HFFc6 (cell line): Measurements from ENCODE around the gene TMCC2. TPM values are rescaled to one million over a fixed set of nuclear protein-coding genes. Genes with fewer than 3 reads are reported as not detected.

Experiments
- DNase-seq: peaks from one replicate; pipeline ENCODE4 v3.0.0-alpha.2; 2018
- H3K27ac Mint-ChIP-seq: 2 replicates; pipeline ENCODE4 v1.8.0; 2020; ENCODE audit warnings: mild to moderate bottlenecking, mixed read lengths
- H3K27me3 Mint-ChIP-seq: 2 replicates; pipeline ENCODE4 v1.8.0; 2021; ENCODE audit warnings: mild to moderate bottlenecking, moderate library complexity, mixed read lengths; ENCODE audit not compliant: insufficient read depth
- H3K36me3 Mint-ChIP-seq: 2 replicates; pipeline ENCODE4 v1.8.0; 2021; ENCODE audit warnings: low read depth, mixed read lengths
- H3K4me1 Mint-ChIP-seq: 2 replicates; pipeline ENCODE4 v1.8.0; 2020; ENCODE audit warnings: low read depth, mixed read lengths
- H3K4me3 Mint-ChIP-seq: 2 replicates; pipeline ENCODE4 v1.8.0; 2020; ENCODE audit warnings: mild to moderate bottlenecking, moderate library complexity, mixed read lengths
- H3K9me3 Mint-ChIP-seq: 2 replicates; pipeline ENCODE4 v1.8.0; 2020; ENCODE audit warnings: mild to moderate bottlenecking, mixed read lengths
- CTCF ChIP-seq: fragments of 200-600 bp; sonication (generic); IDR thresholded peaks from 2 replicates; pipeline ENCODE4 v1.5.0; 2021; ENCODE audit warnings: antibody characterized with exemption, mild to moderate bottlenecking
- total RNA-seq, 6 experiments: library from RNA; stranded (reverse); fragmentation: NEBNext Ultra II Directional; extraction: Animal tissue kit (Norgen Biotek cat#: 25700); gene quantifications; 2 replicates in 1 of 6; 3 replicates in 5 of 6; pipeline ENCODE4 v1.2.3, GENCODE V29; 2021

TMCC2 gene
- total RNA-seq, 6 experiments from 2014 or later: 3.4 to 4.2 (median 3.9) TPM

- H3K27me3 Mint-ChIP-seq: no peaks in the 10 kb centered on the region; the same call in 1 of the 2 replicates
- H3K36me3 Mint-ChIP-seq: peaks cover 31% of the 10 kb centered on the region
- H3K9me3 Mint-ChIP-seq: no peaks in the 10 kb centered on the region
- DNase-seq: no peak
- peak overlapping the region; percentile 97 for H3K27ac Mint-ChIP-seq
- H3K4me3 Mint-ChIP-seq: peak overlapping the region; percentile 83
- peaks cover 49% of the 10 kb centered on the region for H3K4me1 Mint-ChIP-seq
- TF ChIP-seq CTCF: no peak
These were observed 85.3 kb downstream of the TMCC2 start for GRCh38 chr1:205312866-205313562.

GRCh38 chr1:205313563-205314308 is 86.0 kb downstream of the TMCC2 start:
- Mint-ChIP-seq H3K27ac (peak overlapping the region; percentile 97), H3K27me3 (no peaks in the 10 kb centered on the region; the same call in 1 of the 2 replicates), H3K4me1 (peaks cover 57% of the 10 kb centered on the region), H3K36me3 (peaks cover 32% of the 10 kb centered on the region), H3K4me3 (peak overlapping the region; percentile 83), H3K9me3 (no peaks in the 10 kb centered on the region)
- TF ChIP-seq CTCF: no peak
- DNase-seq: peak; percentile 54

GRCh38 chr1:205315008-205315618 is 87.4 kb downstream of the TMCC2 start:
- no peak for TF ChIP-seq CTCF
- H3K4me1 Mint-ChIP-seq: peaks cover 70% of the 10 kb centered on the region

GRCh38 chr1:205316161-205316566 is 88.4 kb downstream of the TMCC2 start:
- Mint-ChIP-seq H3K9me3 (no peaks in the 10 kb centered on the region), H3K4me3 (no peak overlapping the region), H3K27ac (0 out of 2 replicates have a peak overlapping the region, but pooled peaks have one; percentile 6), H3K4me1 (peaks cover 79% of the 10 kb centered on the region), H3K27me3 (no peaks in the 10 kb centered on the region; the same call in 1 of the 2 replicates), H3K36me3 (peaks cover 23% of the 10 kb centered on the region)
- DNase-seq: no peak
- TF ChIP-seq CTCF: no peak

More at GRCh38 chr1:205315008-205315618, 87.4 kb downstream of the TMCC2 start:
- Mint-ChIP-seq H3K27ac (peak overlapping the region; percentile 97), H3K4me3 (no peak overlapping the region), H3K27me3 (no peaks in the 10 kb centered on the region; the same call in 1 of the 2 replicates), H3K9me3 (no peaks in the 10 kb centered on the region), H3K36me3 (peaks cover 24% of the 10 kb centered on the region)
- DNase-seq: no peak

- DNase-seq: no peak
- peaks cover 79% of the 10 kb centered on the region for H3K4me1 Mint-ChIP-seq
- no peak overlapping the region; the same call in 1 of the 2 replicates for H3K4me3 Mint-ChIP-seq
- no peak for TF ChIP-seq CTCF
- no peaks in the 10 kb centered on the region; the same call in 1 of the 2 replicates for H3K27me3 Mint-ChIP-seq
- H3K27ac Mint-ChIP-seq: peak overlapping the region; percentile 13; the same call in 1 of the 2 replicates
- H3K9me3 Mint-ChIP-seq: no peaks in the 10 kb centered on the region
- peaks cover 17% of the 10 kb centered on the region; the same call in 1 of the 2 replicates for H3K36me3 Mint-ChIP-seq
These were observed 89.7 kb downstream of the TMCC2 start for GRCh38 chr1:205317311-205317917.
